Hippocampal formation (tissue), 2 donors: Measurements from ENCODE around the gene DEPDC4.

ENCODE experiments used
- DNase-seq, 2 donors: peaks; one replicate each; lab custom pipeline; 2025; lab: John Stamatoyannopoulos, UW

Gene DEPDC4

DNA sequence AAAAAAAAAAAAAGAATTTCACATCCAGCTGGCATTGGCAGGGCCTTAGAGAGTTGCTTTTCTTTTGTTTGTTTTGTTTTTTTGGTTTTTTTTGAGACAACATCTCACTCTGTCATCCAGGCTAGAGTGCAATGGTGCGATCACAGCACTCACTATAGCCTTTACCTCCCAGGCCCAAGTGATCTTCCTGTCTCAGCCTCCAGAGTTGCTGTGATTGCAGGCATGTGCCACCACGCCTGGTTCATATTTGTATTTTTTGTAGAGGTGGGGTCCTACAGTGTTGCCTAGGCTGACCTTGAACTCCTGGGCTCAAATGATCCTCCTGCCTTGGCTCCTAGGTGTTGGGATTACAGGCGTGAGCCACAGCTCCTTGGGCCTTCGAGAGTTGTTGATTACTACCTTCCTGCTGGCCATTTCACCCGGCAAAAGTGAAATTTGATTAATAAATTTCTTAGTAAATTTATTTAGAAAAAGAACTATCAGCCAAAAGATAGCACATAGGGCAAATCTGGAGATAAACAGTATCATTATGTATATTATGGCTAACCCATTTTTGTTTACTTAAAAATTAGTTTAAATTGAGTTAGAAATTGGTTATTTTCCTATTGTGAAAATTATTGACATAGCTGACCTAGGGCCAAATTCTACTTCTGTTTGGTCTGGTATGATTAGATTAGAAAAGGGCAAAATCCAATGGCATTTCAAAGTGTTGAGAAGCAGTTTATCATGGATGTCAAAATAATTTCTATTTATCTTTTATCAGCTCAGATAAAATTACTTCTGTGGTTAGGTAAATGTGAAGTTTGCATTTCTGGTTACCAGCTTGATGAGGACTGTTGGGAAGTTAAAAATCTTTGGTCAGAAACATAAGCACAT is 53.6 kb downstream of the DEPDC4 start:
- no peak for DNase-seq

GRCh38 chr12:100211698-100212097 is 55.2 kb downstream of the DEPDC4 start:
- DNase-seq, result no peak

DNA sequence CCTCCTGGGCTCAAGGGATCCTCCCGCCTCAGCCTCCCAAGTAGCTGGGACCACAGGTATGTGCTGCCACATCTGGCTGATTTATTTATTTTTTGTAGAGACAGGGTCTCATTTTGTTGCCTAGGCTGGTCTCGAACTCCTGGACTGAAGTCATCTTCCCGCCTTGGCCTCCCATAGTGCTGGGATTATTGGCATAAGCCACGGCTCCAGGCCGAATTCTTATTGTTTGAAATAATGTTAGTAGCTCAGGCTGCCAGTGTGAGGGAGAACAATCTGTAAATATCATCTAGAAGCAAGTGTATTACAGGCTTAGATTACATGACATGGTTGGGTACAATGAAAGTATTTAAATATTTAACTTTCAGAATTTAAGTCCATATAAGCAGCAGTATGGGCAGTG is 58.0 kb downstream of the DEPDC4 start:
- DNase-seq, result no peak

- DNase-seq, result no peak
Observed at GRCh38 chr12:100207311-100207710, 59.6 kb downstream of the DEPDC4 start.

- DNase-seq, result no peak
Observed at GRCh38 chr12:100201604-100202423, 65.1 kb downstream of the DEPDC4 start.

GRCh38 chr12:100200463-100201181 is 66.3 kb downstream of the DEPDC4 start, which contains the start of gene ACTR6:
ACTR6 (plus strand) TSS chr12:100200815; CDS start chr12:100200852, 37 bp downstream.
- DNase-seq, result peak; percentile 87 to 88

DNA sequence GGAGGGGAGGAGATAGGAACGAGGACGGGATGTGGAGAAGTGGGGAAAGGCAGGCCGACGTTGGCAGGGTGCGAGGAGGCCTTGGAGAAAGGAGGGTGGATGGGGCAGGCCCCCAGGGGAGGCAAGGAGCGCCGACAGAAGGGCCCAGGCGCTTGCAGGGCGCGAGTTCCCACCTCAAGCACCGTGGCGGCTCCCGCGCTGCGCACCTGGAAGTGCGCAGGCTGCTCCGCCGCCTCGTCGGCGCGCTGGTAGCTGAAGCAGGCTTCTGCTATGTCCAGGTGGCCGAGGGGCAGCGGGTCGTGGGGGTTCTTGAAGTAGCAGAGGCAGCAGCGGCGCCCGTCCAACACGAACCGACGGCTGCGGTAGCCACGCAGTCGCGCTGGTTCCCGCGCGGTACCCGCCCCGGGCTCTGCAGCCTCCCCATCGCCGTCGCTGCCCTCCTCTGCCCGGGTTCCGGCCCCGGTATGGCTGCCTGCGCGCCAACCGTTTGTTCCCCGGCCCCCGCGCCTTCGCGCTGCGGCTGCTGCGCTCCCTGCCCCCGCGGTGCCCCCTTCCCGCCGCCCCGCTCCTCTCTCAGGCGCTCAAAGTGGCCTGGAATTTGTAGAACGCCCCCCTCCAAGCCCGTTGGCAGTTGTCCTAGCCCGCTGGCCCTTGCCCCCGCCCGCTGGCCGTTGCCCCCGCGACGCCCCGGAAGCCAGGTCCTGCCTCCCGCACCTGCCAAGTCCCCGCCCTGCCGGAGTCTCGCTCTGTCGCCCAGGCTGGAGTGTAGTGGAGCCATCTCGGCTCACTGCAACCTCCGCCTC is 67.3 kb downstream of the DEPDC4 start:
- peak in 1 of 2 donors; percentile 38 for DNase-seq

GRCh38 chr12:100199023-100199346 is 67.9 kb downstream of the DEPDC4 start:
- DNase-seq, result no peak

GRCh38 chr12:100197486-100197885 is 69.4 kb downstream of the DEPDC4 start:
- DNase-seq, result no peak

GRCh38 chr12:100193085-100193484 is 73.8 kb downstream of the DEPDC4 start:
- no peak for DNase-seq
